NCI-H2107 treated with DMSO at 0.1 percent for 48 hours (cell line): ENCODE data around the gene WDR90.
A peak's percentile ranks its signal among the peaks of the same experiment; 100 is the strongest.

Experiments used
- DNase-seq: peaks from one replicate; lab custom pipeline; 2025; ENCODE audit not compliant: unreplicated experiment; lab: John Stamatoyannopoulos, UW

Gene WDR90

GRCh38 chr16:648781-649589, at the start of gene WDR90:
Gene WDR90 (plus strand): TSS chr16:649365. CDS start chr16:649417, 52 bp downstream.
- DNase-seq: peak; percentile 78

- DNase-seq: no peak
Observed at GRCh38 chr16:600781-601180, 48.4 kb upstream of the WDR90 start.

GRCh38 chr16:603933-604332, 45.2 kb upstream of the WDR90 start:
- DNase-seq: no peak

- DNase-seq: no peak
Observed at GRCh38 chr16:606656-607307, 42.4 kb upstream of the WDR90 start.

- DNase-seq: no peak
Observed at GRCh38 chr16:608019-608418, 41.1 kb upstream of the WDR90 start.

GRCh38 chr16:609316-609715, 39.8 kb upstream of the WDR90 start:
- no peak for DNase-seq

- no peak for DNase-seq
Observed at GRCh38 chr16:609984-610383, 39.2 kb upstream of the WDR90 start.

GRCh38 chr16:610513-611381, 38.4 kb upstream of the WDR90 start:
- no peak for DNase-seq

- no peak for DNase-seq
Observed at GRCh38 chr16:615122-615521, 34.0 kb upstream of the WDR90 start.

GRCh38 chr16:616733-617586, 32.2 kb upstream of the WDR90 start:
- no peak for DNase-seq

GRCh38 chr16:617855-618254, 31.3 kb upstream of the WDR90 start:
- no peak for DNase-seq

GRCh38 chr16:619476-620100, 29.6 kb upstream of the WDR90 start:
- DNase-seq: no peak

- DNase-seq: no peak
Observed at GRCh38 chr16:620700-621525, 28.3 kb upstream of the WDR90 start.

GRCh38 chr16:621526-622105, 27.5 kb upstream of the WDR90 start:
- DNase-seq: no peak

- no peak for DNase-seq
Observed at GRCh38 chr16:622920-623280, 26.3 kb upstream of the WDR90 start.

- no peak for DNase-seq
Observed at GRCh38 chr16:624526-625070, 24.6 kb upstream of the WDR90 start.

GRCh38 chr16:625117-625976, 23.8 kb upstream of the WDR90 start:
- DNase-seq: no peak
